HepG2 (cell line): ENCODE results near the gene AGAP1. TPM values are rescaled to one million over a fixed set of nuclear protein-coding genes. Genes with fewer than 3 reads are reported as not detected.

ENCODE experiments used
- ATAC-seq: fragments of 200-7000 bp; cut with Tn5 transposase; 3 replicates; pipeline ENCODE4 v1.9.1; 2020; ENCODE audit warnings: mild to moderate bottlenecking, moderate library complexity
- BruUV-seq: library from RNA; stranded (reverse); fragments of 400-500 nt; replicated peaks from 2 replicates; lab custom pipeline; 2021; lab: Mats Ljungman, UMichigan
- CTCF ChIA-PET: fragments of 300-600 bp; formaldehyde crosslinking; extraction: SDS; loops from one replicate; lab custom pipeline; 2021; ENCODE audit warnings: low total read pairs, inconsistent platforms, low intra/inter-chr PET ratio; lab: Yijun Ruan, JAX
- POLR2A ChIA-PET: fragments of 350-600 bp; sonication (Branson Sonifier 250); formaldehyde crosslinking; loops from one replicate; lab custom pipeline; 2020; ENCODE audit warnings: antibody characterized with exemption, inconsistent platforms; lab: Yijun Ruan, JAX
- DNase-seq: peaks from one replicate; pipeline ENCODE4 v3.0.0-alpha.2; 2015; ENCODE audit warnings: low spot score
- FAIRE-seq: peaks from 3 replicates; lab custom pipeline; 2011; peaks lifted over from hg19 to GRCh38; lab: Jason Lieb, UNC
- H2AFZ ChIP-seq: one replicate; pipeline ENCODE4 v1.6.1; 2011; ENCODE audit warnings: low read length, inconsistent platforms
- H3K27ac ChIP-seq: fragments of 300-600 bp; 3 replicates; pipeline ENCODE4 v1.8.0; 2011; ENCODE audit warnings: mixed run types, mild to moderate bottlenecking, mixed read lengths, low read length, inconsistent platforms; ENCODE audit not compliant: insufficient read depth; ENCODE audit errors: extremely low read length
- H3K27me3 ChIP-seq, 2 experiments: fragments of 200-600 bp in 1 of 2; 2 replicates in 1 of 2; 3 replicates in 1 of 2; pipeline versions ENCODE4 v1.6.0 to v1.8.0; 2011; ENCODE audit warnings: low read length in 2 of 2, mild to moderate bottlenecking in 2 of 2, moderate library complexity in 2 of 2, inconsistent platforms in 1 of 2; ENCODE audit not compliant: insufficient read depth in 2 of 2, control insufficient read depth in 1 of 2
- H3K36me3 ChIP-seq, 2 experiments: fragments of 200-600 bp in 1 of 2; replicated peaks in 1 of 2; 2 replicates in 1 of 2; 3 replicates in 1 of 2; pipeline versions ENCODE4 v1.5.1 to v1.8.0; 2011; ENCODE audit warnings: low read length in 2 of 2, inconsistent platforms in 1 of 2; ENCODE audit not compliant: insufficient read depth in 2 of 2, control insufficient read depth in 1 of 2
- H3K4me1 ChIP-seq: 2 replicates; pipeline ENCODE4 v1.5.1; 2012; ENCODE audit warnings: low read length, inconsistent platforms; ENCODE audit not compliant: insufficient read depth
- H3K4me2 ChIP-seq: 2 replicates; pipeline ENCODE4 v1.6.0; 2011; ENCODE audit warnings: low read depth, low read length, inconsistent platforms
- H3K4me3 ChIP-seq, 3 experiments: fragments of 200-600 bp in 1 of 3; sonication (generic), shearing (Covaris generic) in 1 of 3; replicated peaks in 1 of 3; 2 replicates each; pipeline ENCODE4 v1.5.1; 2011 to 2016; ENCODE audit warnings: low read length in 3 of 3, inconsistent platforms in 2 of 3, low read depth in 2 of 3, mild to moderate bottlenecking in 2 of 3, control low read depth in 1 of 3, mixed read lengths in 1 of 3; ENCODE audit not compliant: insufficient read depth in 1 of 3
- H3K79me2 ChIP-seq: one replicate; pipeline ENCODE4 v1.6.1; 2011; ENCODE audit warnings: low read length, inconsistent platforms; ENCODE audit not compliant: insufficient read depth
- H3K9ac ChIP-seq: 2 replicates; pipeline ENCODE4 v1.6.0; 2011; ENCODE audit warnings: mild to moderate bottlenecking, low read depth, low read length, inconsistent platforms; ENCODE audit not compliant: insufficient read depth
- H3K9me3 ChIP-seq: 2 replicates; pipeline ENCODE4 v1.5.1; 2012; ENCODE audit warnings: mild to moderate bottlenecking, low read length
- H4K20me1 ChIP-seq: 2 replicates; pipeline ENCODE4 v1.6.0; 2011; ENCODE audit warnings: inconsistent platforms, mild to moderate bottlenecking, low read length, moderate library complexity; ENCODE audit not compliant: insufficient read depth
- CREM ChIP-seq, 2 experiments: sonication (generic) in 1 of 2; formaldehyde crosslinking in 1 of 2; IDR thresholded peaks; 2 replicates each; pipeline versions ENCODE4 v1.4.0 to v1.6.1; 2016 to 2020; ENCODE audit warnings: antibody characterized with exemption in 1 of 2, mild to moderate bottlenecking in 1 of 2, missing genetic modification reagents in 1 of 2
- GFI1 ChIP-seq: sonication (generic); formaldehyde crosslinking; IDR thresholded peaks from 2 replicates; pipeline ENCODE4 v1.5.0; 2020; ENCODE audit warnings: missing genetic modification reagents, mild to moderate bottlenecking, borderline replicate concordance
- JUND ChIP-seq: sonication (generic); formaldehyde crosslinking; IDR thresholded peaks from 2 replicates; pipeline ENCODE4 v1.8.0; 2022; ENCODE audit warnings: mild to moderate bottlenecking, missing genetic modification reagents
- SIN3B ChIP-seq: fragments of 150-350 bp; IDR thresholded peaks from 2 replicates; pipeline ENCODE4 v1.6.1; 2014; ENCODE audit warnings: low read length
- SRSF4 ChIP-seq: fragments of 200-400 bp; formaldehyde crosslinking; IDR thresholded peaks from one replicate; pipeline ENCODE4 v1.6.1; 2018; ENCODE audit warnings: mild to moderate bottlenecking, low read depth, low read length, moderate library complexity; ENCODE audit not compliant: poor library complexity, severe bottlenecking
- TARDBP ChIP-seq: sonication (generic); formaldehyde crosslinking; IDR thresholded peaks from 2 replicates; pipeline ENCODE4 v1.8.0; 2022; ENCODE audit warnings: mild to moderate bottlenecking, missing genetic modification reagents
- ZBTB1 ChIP-seq: sonication (generic); formaldehyde crosslinking; IDR thresholded peaks from 2 replicates; pipeline ENCODE4 v1.4.0; 2020; ENCODE audit warnings: missing genetic modification reagents, borderline replicate concordance
- ZNF501 ChIP-seq: sonication (generic); formaldehyde crosslinking; IDR thresholded peaks from 2 replicates; pipeline ENCODE4 v1.5.1; 2020; ENCODE audit warnings: mild to moderate bottlenecking, moderate library complexity, missing genetic modification reagents
- ZNF816 ChIP-seq: sonication (generic); formaldehyde crosslinking; IDR thresholded peaks from 2 replicates; pipeline ENCODE4 v1.8.0; 2022; ENCODE audit warnings: missing genetic modification reagents, mild to moderate bottlenecking, borderline replicate concordance
- WGBS: methylation state at CpG from one replicate; pipeline ENCODE4 v1.1.6; 2017; ENCODE audit warnings: low lambda C conversion rate; 5-methylcytosine and 5-hydroxymethylcytosine counted together
- in situ Hi-C: cut with HindIII; loops from 2 replicates; pipeline ENCODE4 v1.10.0; 2017; ENCODE audit warnings: low pct_unique_long_range_greater_than_20kb; ENCODE audit not compliant: extremely low pct_ligation_motif_present
- intact Hi-C: fragments of 100-400 bp; cut with micrococcal nuclease; formaldehyde crosslinking; loops from one replicate; pipeline ENCODE4 v1.10.0; 2022; ENCODE audit not compliant: unreplicated experiment
- polyA plus RNA-seq, 8 experiments: library from polyadenylated mRNA; depleted of rRNA in 3 of 8; stranded (reverse) in 7 of 8; unstranded in 1 of 8; fragments of >200 nt; fragmentation: Illumina TruSeq in 4 of 8; extraction: Trizol in 4 of 8; gene quantifications; 2 replicates each; pipeline versions ENCODE4 v1.2.1 to v1.2.3, GENCODE V29; 2011 to 2016; ENCODE audit warnings: low read depth in 4 of 8, missing spikeins in 1 of 8, mixed read lengths in 1 of 8; ENCODE audit not compliant: insufficient read depth in 1 of 8
- total RNA-seq, 5 experiments: library from RNA; depleted of rRNA; stranded (reverse); fragments of >200 nt; fragmentation: Illumina TruSeq; extraction: Trizol; gene quantifications; 2 replicates each; pipeline ENCODE4 v1.2.3, GENCODE V29; 2016; ENCODE audit warnings: low read depth in 1 of 5
- TF ChIP-seq, protein P1 (sequence below): sonication (generic); formaldehyde crosslinking; IDR thresholded peaks from 2 replicates; pipeline ENCODE4 v1.5.1; 2020; ENCODE audit warnings: mild to moderate bottlenecking, missing genetic modification reagents, moderate library complexity
- TF ChIP-seq, protein P2 (sequence below): sonication (generic); formaldehyde crosslinking; IDR thresholded peaks from 2 replicates; pipeline ENCODE4 v1.8.0; 2022; ENCODE audit warnings: mild to moderate bottlenecking, missing genetic modification reagents, borderline replicate concordance

The AGAP1 gene
- total and polyA plus RNA-seq, 2 of the 13 experiments (the other 11 are each of a cell fraction or from before 2014, with no cell fraction given) = 21.2 to 32.7 TPM

DNA sequence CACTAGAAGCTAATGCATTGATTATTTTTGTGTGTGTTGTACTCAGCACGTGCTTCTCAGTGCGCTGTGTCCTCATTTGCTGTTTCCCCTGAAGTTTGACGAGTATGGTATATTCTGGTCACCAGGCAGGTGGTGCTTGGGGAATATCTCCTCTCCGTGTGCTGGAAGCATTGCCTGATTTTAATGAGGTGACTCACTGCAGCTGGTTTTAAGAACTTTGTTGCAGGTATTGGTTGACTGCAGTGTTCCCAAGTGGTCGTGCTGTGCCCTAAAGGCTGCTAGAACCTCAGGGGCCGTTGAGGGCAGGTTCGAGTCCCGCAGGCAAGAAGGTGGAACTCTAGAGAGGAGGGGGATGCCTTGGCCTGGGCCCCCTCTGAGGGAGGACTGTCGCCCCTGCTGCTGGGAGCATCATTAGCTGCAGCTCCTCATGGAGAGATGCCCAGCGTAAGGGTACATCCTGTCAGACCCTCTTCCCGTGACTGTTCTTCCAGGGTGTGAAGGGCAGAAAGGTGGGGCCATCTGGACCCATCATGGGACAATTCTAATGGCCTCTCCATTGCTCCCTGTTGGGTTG, 82.6 kb downstream of the AGAP1 start:
- no TSS peak for BruUV-seq
- ATAC-seq (no peak), FAIRE-seq (no peak), DNase-seq (no peak)
- H2AFZ ChIP-seq = no peak overlapping the region
- H3K4me2 ChIP-seq = peak overlapping the region; percentile 92; the same call in 1 of the 2 replicates
- peaks cover 69% of the 10 kb centered on the region for H3K79me2 ChIP-seq
- POLR2A ChIA-PET = no interaction called here
- H3K9me3 ChIP-seq = no peaks in the 10 kb centered on the region
- intact Hi-C loops = loop anchor here (5.0 kb wide), 1 partner anchor 34 kb away; no protein-coding TSS in a partner anchor
- in situ Hi-C loops = no loop called here
- no peak overlapping the region for H3K27ac ChIP-seq
- peaks cover 63% of the 10 kb centered on the region for H3K4me1 ChIP-seq
- no peaks in the 10 kb centered on the region for H3K27me3 ChIP-seq
- H3K36me3 ChIP-seq = no peaks in the 10 kb centered on the region
- H4K20me1 ChIP-seq = peaks cover 24% of the 10 kb centered on the region
- WGBS = 92% methylated on average over 11 of the region's 11 CpGs
- TF ChIP-seq SRSF4 = no peak
- TF ChIP-seq, protein P1, sequence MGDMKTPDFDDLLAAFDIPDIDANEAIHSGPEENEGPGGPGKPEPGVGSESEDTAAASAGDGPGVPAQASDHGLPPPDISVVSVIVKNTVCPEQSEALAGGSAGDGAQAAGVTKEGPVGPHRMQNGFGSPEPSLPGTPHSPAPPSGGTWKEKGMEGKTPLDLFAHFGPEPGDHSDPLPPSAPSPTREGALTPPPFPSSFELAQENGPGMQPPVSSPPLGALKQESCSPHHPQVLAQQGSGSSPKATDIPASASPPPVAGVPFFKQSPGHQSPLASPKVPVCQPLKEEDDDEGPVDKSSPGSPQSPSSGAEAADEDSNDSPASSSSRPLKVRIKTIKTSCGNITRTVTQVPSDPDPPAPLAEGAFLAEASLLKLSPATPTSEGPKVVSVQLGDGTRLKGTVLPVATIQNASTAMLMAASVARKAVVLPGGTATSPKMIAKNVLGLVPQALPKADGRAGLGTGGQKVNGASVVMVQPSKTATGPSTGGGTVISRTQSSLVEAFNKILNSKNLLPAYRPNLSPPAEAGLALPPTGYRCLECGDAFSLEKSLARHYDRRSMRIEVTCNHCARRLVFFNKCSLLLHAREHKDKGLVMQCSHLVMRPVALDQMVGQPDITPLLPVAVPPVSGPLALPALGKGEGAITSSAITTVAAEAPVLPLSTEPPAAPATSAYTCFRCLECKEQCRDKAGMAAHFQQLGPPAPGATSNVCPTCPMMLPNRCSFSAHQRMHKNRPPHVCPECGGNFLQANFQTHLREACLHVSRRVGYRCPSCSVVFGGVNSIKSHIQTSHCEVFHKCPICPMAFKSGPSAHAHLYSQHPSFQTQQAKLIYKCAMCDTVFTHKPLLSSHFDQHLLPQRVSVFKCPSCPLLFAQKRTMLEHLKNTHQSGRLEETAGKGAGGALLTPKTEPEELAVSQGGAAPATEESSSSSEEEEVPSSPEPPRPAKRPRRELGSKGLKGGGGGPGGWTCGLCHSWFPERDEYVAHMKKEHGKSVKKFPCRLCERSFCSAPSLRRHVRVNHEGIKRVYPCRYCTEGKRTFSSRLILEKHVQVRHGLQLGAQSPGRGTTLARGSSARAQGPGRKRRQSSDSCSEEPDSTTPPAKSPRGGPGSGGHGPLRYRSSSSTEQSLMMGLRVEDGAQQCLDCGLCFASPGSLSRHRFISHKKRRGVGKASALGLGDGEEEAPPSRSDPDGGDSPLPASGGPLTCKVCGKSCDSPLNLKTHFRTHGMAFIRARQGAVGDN (CRISPR knock-in tag) = peak; percentile 33; the same call in 1 of the 2 replicates
- TF ChIP-seq, protein P2, sequence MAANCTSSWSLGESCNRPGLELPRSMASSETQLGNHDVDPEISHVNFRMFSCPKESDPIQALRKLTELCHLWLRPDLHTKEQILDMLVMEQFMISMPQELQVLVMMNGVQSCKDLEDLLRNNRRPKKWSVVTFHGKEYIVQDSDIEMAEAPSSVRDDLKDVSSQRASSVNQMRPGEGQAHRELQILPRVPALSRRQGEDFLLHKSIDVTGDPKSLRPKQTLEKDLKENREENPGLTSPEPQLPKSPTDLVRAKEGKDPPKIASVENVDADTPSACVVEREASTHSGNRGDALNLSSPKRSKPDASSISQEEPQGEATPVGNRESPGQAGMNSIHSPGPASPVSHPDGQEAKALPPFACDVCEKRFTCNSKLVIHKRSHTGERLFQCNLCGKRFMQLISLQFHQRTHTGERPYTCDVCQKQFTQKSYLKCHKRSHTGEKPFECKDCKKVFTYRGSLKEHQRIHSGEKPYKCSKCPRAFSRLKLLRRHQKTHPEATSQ (CRISPR knock-in tag) = no peak
- TF ChIP-seq CREM (IDR thresholded peaks at IDR 0.05) = no peak
- no peak for TF ChIP-seq CREM (CRISPR knock-in tag; IDR thresholded peaks at IDR 0.05)
- TF ChIP-seq TARDBP (CRISPR knock-in tag) = no peak
- TF ChIP-seq ZNF501 (CRISPR knock-in tag) = peak; percentile 1; the same call in 1 of the 2 replicates
- TF ChIP-seq ZBTB1 (CRISPR knock-in tag) = no peak
- no peak for TF ChIP-seq ZNF816
- no peak for TF ChIP-seq SIN3B
- no peak for TF ChIP-seq GFI1 (CRISPR knock-in tag)
- no peak for TF ChIP-seq JUND (CRISPR knock-in tag)
- H3K4me3 ChIP-seq = no peak overlapping the region
- no peak overlapping the region for H3K9ac ChIP-seq
- CTCF ChIA-PET = no interaction called here
